HCT116 (cell line): Measurements from ENCODE around the gene CERS5.

Experiments
- ATF3 ChIP-seq: IDR thresholded peaks from 2 replicates; pipeline ENCODE4 v1.6.1; 2012
- CEBPB ChIP-seq: IDR thresholded peaks from 2 replicates; pipeline ENCODE4 v1.6.1; 2012; ENCODE audit warnings: low read depth
- CTCF ChIP-seq, 3 experiments: fragments of 200-600 bp in 1 of 3; sonication (generic) in 1 of 3; IDR thresholded peaks in 2 of 3; conservative IDR thresholded peaks in 1 of 3; 2 replicates each; pipeline ENCODE4 v1.5.1; 2012 to 2017; ENCODE audit warnings: low read depth in 2 of 3, low read length in 2 of 3, antibody characterized with exemption in 1 of 3, borderline replicate concordance in 1 of 3, control low read depth in 1 of 3, mild to moderate bottlenecking in 1 of 3, mixed read lengths in 1 of 3, mixed run types in 1 of 3, moderate library complexity in 1 of 3; ENCODE audit not compliant: insufficient read depth in 1 of 3
- EGR1 ChIP-seq: IDR thresholded peaks from 2 replicates; pipeline ENCODE4 v1.6.1; 2012; ENCODE audit warnings: low read depth
- FOSL1 ChIP-seq: IDR thresholded peaks from 2 replicates; pipeline ENCODE4 v1.6.1; 2012; ENCODE audit warnings: low read depth
- JUND ChIP-seq: IDR thresholded peaks from 2 replicates; pipeline ENCODE4 v1.6.1; 2012
- MAX ChIP-seq: IDR thresholded peaks from 2 replicates; pipeline ENCODE4 v1.6.1; 2012
- POLR2A ChIP-seq: IDR thresholded peaks from 2 replicates; pipeline ENCODE4 v1.7.0; 2011; ENCODE audit warnings: borderline replicate concordance; ENCODE audit not compliant: insufficient read depth, insufficient read length; ENCODE audit errors: extremely low read depth
- POLR2AphosphoS5 ChIP-seq: IDR thresholded peaks from 2 replicates; pipeline ENCODE4 v1.6.1; 2011; ENCODE audit warnings: mild to moderate bottlenecking, low read depth, low read length, moderate library complexity
- SP1 ChIP-seq: IDR thresholded peaks from 2 replicates; pipeline ENCODE4 v1.6.1; 2012; ENCODE audit warnings: low read depth
- SRF ChIP-seq: IDR thresholded peaks from 2 replicates; pipeline ENCODE4 v1.6.1; 2012; ENCODE audit warnings: low read depth
- ZBTB33 ChIP-seq: IDR thresholded peaks from 2 replicates; pipeline ENCODE4 v1.6.1; 2011; ENCODE audit warnings: mild to moderate bottlenecking, low read length, moderate library complexity; ENCODE audit not compliant: insufficient replicate concordance; ENCODE audit errors: extremely low read depth

- TF ChIP-seq CTCF (IDR thresholded peaks at IDR 0.05 in 2 of 3, conservative IDR thresholded peaks at IDR 0.05 in 1 of 3; ENCODE audit: borderline replicate concordance in 1 of 3, insufficient read depth in 1 of 3, low read depth in 2 of 3, low read length in 2 of 3) = no peak
- TF ChIP-seq EGR1 = no peak
- TF ChIP-seq ATF3 = no peak
- no peak for TF ChIP-seq FOSL1
- no peak for TF ChIP-seq SRF
- no peak for TF ChIP-seq POLR2A
- TF ChIP-seq CEBPB = no peak
- no peak for TF ChIP-seq MAX
- TF ChIP-seq ZBTB33 = no peak
- TF ChIP-seq JUND = no peak
- TF ChIP-seq SP1 = no peak
- no peak for TF ChIP-seq POLR2AphosphoS5
Measured at GRCh38 chr12:50207424-50207823, 40.3 kb upstream of the CERS5 start.
